C4-2B (cell line): ENCODE results near the gene TRIM43.
"Not testable (repeated sequence)": the region's sequence is repeated elsewhere in the genome, so short reads cannot be mapped to it uniquely, and the experiment has no call there.

Source experiments
- ZFX ChIP-seq: fragments of 450-650 bp; IDR thresholded peaks from 2 replicates; pipeline ENCODE4 v1.6.1; 2017
- TF ChIP-seq, protein P1 (sequence below): fragments of 450-650 bp; conservative IDR thresholded peaks from 2 replicates; pipeline ENCODE4 v1.5.1; 2017; ENCODE audit warnings: mild to moderate bottlenecking

DNA sequence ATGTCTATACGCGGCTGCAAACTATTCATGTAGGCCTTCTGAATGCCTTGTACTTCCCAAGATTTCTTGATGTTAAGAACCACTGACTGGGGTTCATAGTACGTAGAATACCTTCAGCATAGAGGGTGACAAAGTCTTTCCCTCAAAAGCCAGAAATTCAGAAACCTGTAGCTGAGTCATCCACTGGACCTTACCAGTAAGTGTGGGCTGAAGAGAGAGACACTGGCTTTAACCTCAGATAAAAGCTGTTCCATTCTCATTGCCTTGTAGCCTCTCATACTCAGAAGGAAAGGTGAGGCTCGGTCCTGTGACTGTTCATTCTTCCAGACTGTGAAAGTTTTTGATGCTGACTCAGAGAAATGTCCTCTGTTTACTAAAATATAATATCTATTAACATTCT, 9.5 kb downstream of the TRIM43 start:
- TF ChIP-seq, protein P1, sequence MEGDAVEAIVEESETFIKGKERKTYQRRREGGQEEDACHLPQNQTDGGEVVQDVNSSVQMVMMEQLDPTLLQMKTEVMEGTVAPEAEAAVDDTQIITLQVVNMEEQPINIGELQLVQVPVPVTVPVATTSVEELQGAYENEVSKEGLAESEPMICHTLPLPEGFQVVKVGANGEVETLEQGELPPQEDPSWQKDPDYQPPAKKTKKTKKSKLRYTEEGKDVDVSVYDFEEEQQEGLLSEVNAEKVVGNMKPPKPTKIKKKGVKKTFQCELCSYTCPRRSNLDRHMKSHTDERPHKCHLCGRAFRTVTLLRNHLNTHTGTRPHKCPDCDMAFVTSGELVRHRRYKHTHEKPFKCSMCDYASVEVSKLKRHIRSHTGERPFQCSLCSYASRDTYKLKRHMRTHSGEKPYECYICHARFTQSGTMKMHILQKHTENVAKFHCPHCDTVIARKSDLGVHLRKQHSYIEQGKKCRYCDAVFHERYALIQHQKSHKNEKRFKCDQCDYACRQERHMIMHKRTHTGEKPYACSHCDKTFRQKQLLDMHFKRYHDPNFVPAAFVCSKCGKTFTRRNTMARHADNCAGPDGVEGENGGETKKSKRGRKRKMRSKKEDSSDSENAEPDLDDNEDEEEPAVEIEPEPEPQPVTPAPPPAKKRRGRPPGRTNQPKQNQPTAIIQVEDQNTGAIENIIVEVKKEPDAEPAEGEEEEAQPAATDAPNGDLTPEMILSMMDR: not testable (repeated sequence)
- not testable (repeated sequence) for TF ChIP-seq ZFX
